Amniotic epithelial cell (primary cell): Measurements from ENCODE around the gene TMSB10.
"Not testable (repeated sequence)": the region's sequence is repeated elsewhere in the genome, so short reads cannot be mapped to it uniquely, and the experiment has no call there.

Experiments used
- DNase-seq: peaks from one replicate; pipeline ENCODE4 v3.0.0-alpha.2; 2010; ENCODE audit warnings: low read depth

The TMSB10 gene

GRCh38 chr2:84905181-84906107 is at the start of gene TMSB10:
TMSB10 (plus strand) TSS chr2:84905656.
- DNase-seq, result peak; percentile 82

- no peak for DNase-seq
These were observed 49.7 kb upstream of the TMSB10 start for GRCh38 chr2:84855731-84856130.

- no peak for DNase-seq
These were observed 48.7 kb upstream of the TMSB10 start for GRCh38 chr2:84856787-84857186.

GRCh38 chr2:84857566-84857965 is 47.9 kb upstream of the TMSB10 start:
- DNase-seq, result no peak

GRCh38 chr2:84858123-84858522 is 47.3 kb upstream of the TMSB10 start:
- DNase-seq, result no peak

GRCh38 chr2:84858937-84859336 is 46.5 kb upstream of the TMSB10 start:
- DNase-seq, result no peak

GRCh38 chr2:84861539-84861938 is 43.9 kb upstream of the TMSB10 start:
- DNase-seq, result no peak

- no peak for DNase-seq
These were observed 43.5 kb upstream of the TMSB10 start for GRCh38 chr2:84862006-84862405.

GRCh38 chr2:84865181-84865783 is 40.2 kb upstream of the TMSB10 start:
- DNase-seq, result peak; percentile 48

GRCh38 chr2:84866122-84866521 is 39.3 kb upstream of the TMSB10 start:
- no peak for DNase-seq

- not testable (repeated sequence) for DNase-seq
These were observed 37.1 kb upstream of the TMSB10 start for GRCh38 chr2:84868327-84868726.

- DNase-seq, result no peak
These were observed 35.1 kb upstream of the TMSB10 start for GRCh38 chr2:84870306-84870705.

- not testable (repeated sequence) for DNase-seq
These were observed 32.8 kb upstream of the TMSB10 start for GRCh38 chr2:84872691-84873090.

- no peak for DNase-seq
These were observed 32.1 kb upstream of the TMSB10 start for GRCh38 chr2:84873350-84873749.

- peak; percentile 49 for DNase-seq
These were observed 30.9 kb upstream of the TMSB10 start for GRCh38 chr2:84874381-84875212.

- DNase-seq, result no peak
These were observed 30.3 kb upstream of the TMSB10 start for GRCh38 chr2:84875213-84875560.

- not testable (repeated sequence) for DNase-seq
These were observed 29.8 kb upstream of the TMSB10 start for GRCh38 chr2:84875619-84876018.

GRCh38 chr2:84876369-84876768 is 29.1 kb upstream of the TMSB10 start:
- DNase-seq, result no peak

GRCh38 chr2:84878459-84878858 is 27.0 kb upstream of the TMSB10 start:
- no peak for DNase-seq

GRCh38 chr2:84878896-84879583 is 26.4 kb upstream of the TMSB10 start:
- DNase-seq, result no peak

GRCh38 chr2:84879584-84880394 is 25.7 kb upstream of the TMSB10 start:
- DNase-seq, result no peak
